GM19193 (cell line): Measurements from ENCODE around the gene ZNF444.

ENCODE experiments used
- POLR2A ChIP-seq: IDR thresholded peaks from 4 replicates; pipeline ENCODE4 v1.6.1; 2011; ENCODE audit not compliant: insufficient read depth, insufficient read length; ENCODE audit errors: extremely low read depth

Gene ZNF444

GRCh38 chr19:56147307-56147706 is 6.2 kb downstream of the ZNF444 start:
- TF ChIP-seq POLR2A: no peak

- no peak for TF ChIP-seq POLR2A
These were observed 7.0 kb downstream of the ZNF444 start for GRCh38 chr19:56148096-56148495.

DNA sequence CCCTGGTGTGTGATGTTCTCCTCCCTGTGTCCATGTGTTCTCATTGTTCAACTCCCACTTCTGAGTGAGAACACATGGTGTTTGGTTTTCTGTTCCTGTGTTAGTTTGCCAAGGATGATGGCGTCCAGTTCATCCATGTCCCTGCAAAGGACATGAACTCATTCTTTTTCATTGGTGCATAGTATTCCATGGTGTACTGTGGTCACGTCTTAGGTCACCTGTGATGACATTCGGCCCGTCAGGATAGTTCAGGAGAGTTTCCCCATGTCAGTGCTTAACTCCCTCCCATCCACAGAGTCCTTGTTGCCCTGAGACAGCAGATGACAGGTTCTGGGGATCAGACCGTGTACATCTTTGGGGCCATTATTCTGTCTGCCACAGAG is 8.6 kb downstream of the ZNF444 start:
- no peak for TF ChIP-seq POLR2A

GRCh38 chr19:56150358-56150757 is 9.3 kb downstream of the ZNF444 start:
- TF ChIP-seq POLR2A: no peak

DNA sequence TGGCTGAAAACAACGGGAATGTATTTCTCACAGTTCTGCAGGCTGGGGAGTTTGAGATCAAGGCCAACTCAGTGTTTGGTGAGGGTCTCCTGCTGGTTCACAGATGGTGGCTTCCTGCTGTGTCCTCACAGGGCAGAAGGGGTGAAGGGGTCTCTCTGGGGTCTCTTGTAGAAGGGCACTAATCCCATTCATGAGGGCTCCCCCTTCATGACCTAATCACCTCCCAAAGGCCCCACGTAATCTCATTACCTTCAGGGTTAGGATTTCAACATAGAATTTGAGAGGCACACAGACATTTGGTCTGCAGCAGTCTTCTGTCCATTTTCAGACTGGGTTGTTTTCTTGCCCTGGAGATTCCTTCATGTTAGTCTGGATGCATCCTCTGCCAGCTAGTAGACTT is 11.6 kb downstream of the ZNF444 start:
- no peak for TF ChIP-seq POLR2A

DNA sequence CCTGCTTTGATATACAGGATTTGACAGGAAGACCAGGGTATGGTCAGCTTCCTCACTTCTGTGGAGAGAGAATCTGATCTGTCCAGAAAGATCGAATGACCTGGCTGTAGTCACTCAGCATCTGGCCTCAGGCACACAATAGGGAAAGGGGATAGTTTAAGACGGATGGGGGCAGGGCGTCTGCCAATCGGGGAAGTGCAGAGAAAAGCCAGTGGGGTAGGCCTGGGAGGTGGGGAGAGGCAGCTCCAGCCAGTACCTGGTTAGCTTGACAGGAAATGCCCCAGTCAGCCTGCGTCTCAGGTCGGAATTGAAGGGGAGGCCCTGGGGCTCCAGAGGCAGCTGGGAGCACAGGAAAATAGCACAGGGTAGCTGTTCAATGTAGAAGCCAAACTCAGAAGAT is 12.4 kb downstream of the ZNF444 start:
- no peak for TF ChIP-seq POLR2A

DNA sequence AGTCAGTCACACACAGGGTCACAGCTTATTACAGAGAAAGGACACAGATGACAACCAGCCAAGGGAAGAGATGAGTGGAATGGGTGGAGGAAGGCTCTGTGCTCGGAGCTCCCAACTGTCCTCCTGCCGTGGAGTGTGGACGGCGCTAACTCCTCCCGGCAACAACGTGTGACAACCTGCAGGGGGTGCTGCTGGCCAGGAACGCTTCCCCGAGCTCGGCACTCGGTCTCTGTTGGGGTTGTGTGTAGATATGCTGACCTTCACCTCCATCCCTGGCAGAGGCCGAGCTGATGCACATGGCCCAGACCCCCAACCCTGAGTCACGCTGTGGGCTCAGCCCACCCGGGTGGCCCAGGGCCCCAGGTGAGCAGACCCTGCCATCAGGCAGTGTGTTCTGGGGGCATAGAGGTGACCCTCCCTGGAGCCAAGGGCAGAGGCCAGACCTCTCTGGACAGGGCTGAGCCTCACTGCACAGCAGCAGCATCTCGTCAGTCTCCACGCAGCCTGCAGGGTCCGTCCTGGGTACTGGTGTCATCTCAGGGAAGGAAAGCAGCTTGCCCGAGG is 14.1 kb downstream of the ZNF444 start:
- TF ChIP-seq POLR2A: no peak

GRCh38 chr19:56156768-56157167 is 15.7 kb downstream of the ZNF444 start:
- no peak for TF ChIP-seq POLR2A

- no peak for TF ChIP-seq POLR2A
These were observed 17.2 kb downstream of the ZNF444 start for GRCh38 chr19:56158170-56158757.

DNA sequence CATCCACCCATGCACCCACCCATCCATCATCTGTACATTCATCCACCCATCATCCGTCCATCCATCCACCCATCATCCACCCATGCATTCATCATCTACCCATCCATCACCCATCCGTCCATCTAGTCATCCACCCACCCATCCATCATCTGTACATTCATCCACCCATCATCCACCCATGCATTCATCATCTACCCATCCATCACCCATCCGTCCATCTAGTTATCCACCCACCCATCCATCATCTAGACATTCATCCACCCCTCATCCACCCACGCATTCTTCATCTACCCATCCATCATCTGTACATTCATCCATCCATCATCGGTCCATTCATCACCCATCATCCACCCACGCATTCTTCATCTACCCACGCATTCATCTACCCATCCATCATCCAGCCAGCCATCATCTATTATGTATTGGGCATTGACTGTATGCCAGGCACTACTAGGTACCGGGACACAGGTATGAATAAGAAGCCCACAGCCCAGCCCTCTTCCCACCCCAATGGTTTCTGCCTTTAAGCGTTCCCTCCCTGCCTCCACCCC is 18.0 kb downstream of the ZNF444 start:
- TF ChIP-seq POLR2A: no peak

DNA sequence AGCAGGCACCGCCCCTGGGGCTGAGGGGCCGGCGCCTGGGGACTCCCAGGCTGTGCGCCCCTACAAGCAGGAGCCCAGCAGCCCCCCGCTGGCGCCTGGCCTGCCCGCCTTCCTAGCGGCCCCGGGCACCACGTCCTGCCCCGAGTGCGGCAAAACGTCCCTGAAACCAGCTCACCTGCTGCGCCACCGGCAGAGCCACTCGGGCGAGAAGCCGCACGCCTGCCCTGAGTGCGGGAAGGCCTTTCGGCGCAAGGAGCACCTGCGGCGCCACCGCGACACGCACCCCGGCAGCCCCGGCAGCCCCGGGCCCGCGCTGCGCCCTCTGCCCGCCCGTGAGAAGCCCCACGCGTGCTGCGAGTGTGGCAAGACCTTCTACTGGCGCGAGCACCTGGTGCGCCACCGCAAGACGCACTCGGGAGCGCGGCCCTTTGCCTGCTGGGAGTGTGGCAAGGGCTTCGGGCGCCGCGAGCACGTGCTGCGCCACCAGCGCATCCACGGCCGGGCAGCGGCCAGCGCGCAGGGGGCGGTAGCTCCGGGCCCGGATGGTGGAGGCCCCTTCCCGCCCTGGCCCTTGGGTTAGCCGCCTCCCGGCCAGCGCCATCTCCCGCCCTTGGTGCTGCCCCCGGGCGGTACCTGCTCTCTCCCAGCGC is 18.7 kb downstream of the ZNF444 start:
- TF ChIP-seq POLR2A: no peak

- TF ChIP-seq POLR2A: no peak
These were observed 20.4 kb downstream of the ZNF444 start for GRCh38 chr19:56161534-56161933.

DNA sequence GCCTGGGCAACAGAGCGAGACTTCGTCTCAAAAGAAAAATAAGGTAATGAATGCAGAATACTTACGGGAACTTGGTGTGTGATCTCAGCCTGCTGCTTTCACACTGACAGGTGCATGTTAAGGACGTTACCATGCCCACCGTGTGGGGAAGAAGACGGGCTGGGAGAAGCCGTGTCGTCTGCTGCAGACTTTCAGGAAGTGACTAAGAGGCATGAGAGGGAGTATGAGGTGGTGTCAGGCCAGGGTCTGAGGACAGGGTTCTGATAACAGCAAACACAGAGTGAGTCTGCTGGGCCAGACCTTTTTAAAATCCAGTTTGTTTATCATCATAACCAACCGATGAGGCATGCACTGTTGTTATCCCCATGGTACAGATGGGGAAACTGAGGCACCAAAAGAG is 21.2 kb downstream of the ZNF444 start:
- no peak for TF ChIP-seq POLR2A

DNA sequence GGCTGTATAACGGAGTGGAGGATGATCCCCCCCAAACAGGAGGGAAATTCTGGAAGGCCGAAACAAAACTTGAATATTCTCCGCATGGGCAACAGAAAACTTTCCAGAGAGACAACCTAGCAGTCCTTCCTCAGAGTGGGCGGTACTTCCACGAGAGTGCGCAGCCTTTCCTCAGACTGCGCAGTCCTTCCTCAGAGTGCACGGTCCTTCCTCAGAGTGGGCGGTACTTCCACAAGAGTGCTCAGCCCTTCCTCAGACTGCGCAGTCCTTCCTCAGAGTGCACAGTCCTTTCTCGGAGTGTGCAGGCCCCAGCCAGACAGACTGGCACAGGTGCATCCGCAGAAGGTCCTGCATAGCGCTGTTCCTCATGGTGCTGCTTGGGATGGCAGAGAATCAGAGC is 22.0 kb downstream of the ZNF444 start:
- no peak for TF ChIP-seq POLR2A

DNA sequence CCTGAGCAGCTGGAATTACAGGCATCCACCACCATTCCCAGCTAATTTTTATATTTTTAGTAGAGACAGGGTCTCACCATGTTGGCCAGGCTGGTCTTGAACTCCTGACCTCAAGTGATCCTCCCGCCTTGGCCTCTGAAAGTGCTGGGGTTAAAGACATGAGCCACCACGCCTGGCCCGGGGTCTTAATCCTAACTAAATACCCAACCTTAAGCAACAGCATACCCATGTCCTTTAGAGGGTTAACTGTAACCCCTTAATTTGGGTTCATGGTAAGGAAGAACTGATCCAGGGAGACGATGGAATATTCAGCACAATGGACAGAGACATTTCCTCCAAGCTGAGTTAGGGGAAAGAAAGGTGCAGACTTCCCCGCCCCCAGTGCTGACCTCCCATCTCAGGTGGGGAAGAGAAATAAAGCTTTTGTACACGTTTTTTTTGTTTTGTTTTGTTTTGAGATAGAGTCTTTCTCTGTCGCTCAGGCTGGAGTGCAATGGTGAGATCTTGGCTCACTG is 26.0 kb downstream of the ZNF444 start:
- no peak for TF ChIP-seq POLR2A

DNA sequence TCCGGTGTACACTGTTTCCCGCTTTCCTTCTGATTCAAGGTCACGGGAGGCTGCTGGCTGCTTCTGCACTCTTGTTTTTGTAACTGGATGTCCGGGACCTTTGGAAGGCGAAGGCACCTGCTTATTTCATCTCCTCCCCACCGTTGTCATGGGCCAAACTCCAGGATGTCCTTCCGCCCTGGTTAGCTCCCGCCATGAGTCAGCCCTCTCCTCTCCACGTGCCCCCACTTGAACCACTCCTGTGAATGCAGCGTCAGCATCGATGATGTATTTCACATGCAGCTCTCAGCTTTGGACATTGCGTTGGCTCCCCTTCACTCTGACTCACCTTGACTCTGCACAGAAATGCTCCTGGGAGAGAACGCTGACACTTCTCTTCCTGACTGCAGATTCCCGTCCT is 29.2 kb downstream of the ZNF444 start:
- TF ChIP-seq POLR2A: no peak
